ENCODE measurements around the gene ZC3HAV1.

ZC3HAV1 gene

DNA sequence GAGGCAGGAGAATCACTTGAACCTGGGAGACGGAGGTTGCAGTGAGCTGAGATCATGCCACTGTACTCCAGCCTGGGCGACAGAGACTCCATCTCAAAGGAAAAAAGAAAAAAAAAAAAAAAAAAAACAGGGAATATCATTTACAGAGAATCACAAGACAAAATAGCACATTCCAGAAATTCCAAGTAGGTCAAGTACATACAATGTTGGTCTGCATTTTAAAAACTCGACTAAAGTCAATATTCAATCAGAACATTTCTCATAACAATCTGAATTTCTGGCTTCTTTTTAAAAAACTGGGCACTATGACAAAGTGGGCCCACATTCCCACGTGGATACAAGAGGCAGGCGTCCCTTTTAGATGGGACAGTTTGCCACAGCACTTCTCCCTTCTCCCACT lies 86.4 kb downstream of the ZC3HAV1 start:
- DNase-seq (ENCODE audit: low read depth): peak; percentile 11
- TF ChIP-seq, protein P1, sequence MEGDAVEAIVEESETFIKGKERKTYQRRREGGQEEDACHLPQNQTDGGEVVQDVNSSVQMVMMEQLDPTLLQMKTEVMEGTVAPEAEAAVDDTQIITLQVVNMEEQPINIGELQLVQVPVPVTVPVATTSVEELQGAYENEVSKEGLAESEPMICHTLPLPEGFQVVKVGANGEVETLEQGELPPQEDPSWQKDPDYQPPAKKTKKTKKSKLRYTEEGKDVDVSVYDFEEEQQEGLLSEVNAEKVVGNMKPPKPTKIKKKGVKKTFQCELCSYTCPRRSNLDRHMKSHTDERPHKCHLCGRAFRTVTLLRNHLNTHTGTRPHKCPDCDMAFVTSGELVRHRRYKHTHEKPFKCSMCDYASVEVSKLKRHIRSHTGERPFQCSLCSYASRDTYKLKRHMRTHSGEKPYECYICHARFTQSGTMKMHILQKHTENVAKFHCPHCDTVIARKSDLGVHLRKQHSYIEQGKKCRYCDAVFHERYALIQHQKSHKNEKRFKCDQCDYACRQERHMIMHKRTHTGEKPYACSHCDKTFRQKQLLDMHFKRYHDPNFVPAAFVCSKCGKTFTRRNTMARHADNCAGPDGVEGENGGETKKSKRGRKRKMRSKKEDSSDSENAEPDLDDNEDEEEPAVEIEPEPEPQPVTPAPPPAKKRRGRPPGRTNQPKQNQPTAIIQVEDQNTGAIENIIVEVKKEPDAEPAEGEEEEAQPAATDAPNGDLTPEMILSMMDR (IDR thresholded peaks at IDR 0.05; ENCODE audit: low read length, missing control alignments): no peak

DNA sequence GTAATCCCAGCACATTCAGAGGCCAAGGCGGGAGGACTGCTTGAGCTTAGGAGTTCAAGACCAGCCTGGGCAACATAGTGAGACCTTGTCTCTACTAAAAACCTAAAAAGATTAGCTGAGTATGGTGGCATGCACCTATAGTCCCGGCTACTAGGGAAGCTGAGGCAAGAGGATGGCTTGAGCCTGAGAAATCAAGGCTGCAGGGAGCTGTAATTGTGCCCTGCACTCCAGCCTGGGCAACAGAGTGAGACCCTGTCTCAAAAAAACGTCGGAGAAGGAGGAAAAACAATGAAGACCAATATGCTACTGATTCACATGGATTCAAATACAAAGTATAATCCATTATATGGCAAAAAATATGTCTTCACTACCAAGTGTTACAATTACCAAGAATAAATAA lies 87.2 kb downstream of the ZC3HAV1 start:
- TF ChIP-seq, protein P1 (IDR thresholded peaks at IDR 0.05; ENCODE audit: low read length, missing control alignments): no peak
- no peak for DNase-seq (ENCODE audit: low read depth)
- no peak overlapping the region for H3K4me3 ChIP-seq (replicated peaks; ENCODE audit: low read depth, low read length)

More for the DNA sequence above, 86.4 kb downstream of the ZC3HAV1 start:
- H3K4me3 ChIP-seq (replicated peaks; ENCODE audit: low read depth, low read length): no peak overlapping the region

DNA sequence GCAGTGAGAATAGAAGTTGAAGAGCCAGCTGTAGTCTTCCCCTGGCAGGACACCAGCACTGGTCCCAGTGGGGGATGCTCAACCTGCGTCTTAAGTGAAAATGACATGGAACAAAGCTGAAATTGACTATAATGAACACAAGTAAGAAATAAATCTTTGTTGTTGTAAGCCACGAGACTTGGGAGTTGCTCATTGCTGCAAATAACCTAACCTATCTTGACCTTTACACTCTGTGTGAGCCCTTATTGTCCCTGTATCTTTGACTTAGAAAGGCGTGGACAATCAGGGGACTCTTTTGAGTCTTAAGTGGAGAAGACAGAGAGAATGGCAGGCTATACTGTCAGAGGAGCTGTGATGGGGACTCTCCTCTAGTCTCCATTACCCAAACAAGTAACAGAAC lies 90.6 kb downstream of the ZC3HAV1 start:
- no peak for DNase-seq (ENCODE audit: low read depth)
- no peak overlapping the region for H3K4me3 ChIP-seq (replicated peaks; ENCODE audit: low read depth, low read length)
- TF ChIP-seq, protein P1 (IDR thresholded peaks at IDR 0.05; ENCODE audit: low read length, missing control alignments): no peak

DNA sequence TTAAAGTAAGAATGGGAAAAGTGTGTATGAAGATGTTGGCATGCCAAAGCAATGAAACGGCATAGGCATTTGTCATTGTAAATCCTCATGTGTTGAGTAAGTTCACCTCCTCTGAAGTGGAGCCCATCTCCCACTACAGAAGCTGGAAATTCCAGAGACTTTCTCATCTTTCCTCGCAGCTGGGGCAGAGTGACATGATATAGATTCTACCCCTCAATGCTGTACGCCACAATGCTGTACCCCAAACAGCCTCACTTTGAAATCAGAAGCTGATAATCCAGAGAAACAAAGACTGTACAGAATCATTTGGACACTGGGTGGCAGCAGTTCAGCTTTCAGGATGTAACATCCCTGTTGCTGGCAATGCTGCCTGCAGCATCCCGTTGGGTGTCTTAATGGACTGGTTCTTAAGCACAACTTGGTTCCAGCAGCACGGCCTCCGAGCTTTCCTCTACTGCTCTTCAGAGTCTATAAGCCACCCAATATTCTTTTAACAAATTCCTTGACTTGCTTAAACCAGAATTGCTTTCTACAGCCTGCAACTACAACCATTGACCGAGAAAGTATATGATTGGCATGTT lies 92.5 kb downstream of the ZC3HAV1 start:
- DNase-seq (ENCODE audit: low read depth): peak; percentile 81
- TF ChIP-seq, protein P1 (IDR thresholded peaks at IDR 0.05; ENCODE audit: low read length, missing control alignments): peak; percentile 81

DNA sequence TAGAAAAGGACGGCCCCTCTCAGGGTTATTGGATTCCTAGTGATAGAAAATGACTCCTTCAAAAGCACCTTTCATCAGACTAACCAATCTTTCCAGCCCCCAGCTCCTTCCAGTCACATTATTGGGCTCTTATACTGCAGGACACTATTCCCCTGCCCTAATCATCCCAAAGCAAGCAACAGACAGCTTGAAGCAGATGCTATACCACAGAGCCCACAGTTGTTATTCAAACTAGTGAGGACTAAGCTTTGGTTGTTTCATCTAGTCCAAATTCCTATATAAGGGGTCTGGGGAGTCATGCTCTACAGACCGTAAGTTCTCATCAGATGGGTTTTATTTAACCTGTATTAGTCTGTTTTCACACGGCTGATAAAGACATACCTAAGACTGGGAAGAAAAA lies 98.1 kb downstream of the ZC3HAV1 start:
- no peak for DNase-seq (ENCODE audit: low read depth)
- TF ChIP-seq, protein P1 (IDR thresholded peaks at IDR 0.05; ENCODE audit: low read length, missing control alignments): no peak
- no peak overlapping the region for H3K4me3 ChIP-seq (replicated peaks; ENCODE audit: low read depth, low read length)

More for the DNA sequence above, 92.5 kb downstream of the ZC3HAV1 start:
- no peak overlapping the region for H3K4me3 ChIP-seq (replicated peaks; ENCODE audit: low read depth, low read length)

DNA sequence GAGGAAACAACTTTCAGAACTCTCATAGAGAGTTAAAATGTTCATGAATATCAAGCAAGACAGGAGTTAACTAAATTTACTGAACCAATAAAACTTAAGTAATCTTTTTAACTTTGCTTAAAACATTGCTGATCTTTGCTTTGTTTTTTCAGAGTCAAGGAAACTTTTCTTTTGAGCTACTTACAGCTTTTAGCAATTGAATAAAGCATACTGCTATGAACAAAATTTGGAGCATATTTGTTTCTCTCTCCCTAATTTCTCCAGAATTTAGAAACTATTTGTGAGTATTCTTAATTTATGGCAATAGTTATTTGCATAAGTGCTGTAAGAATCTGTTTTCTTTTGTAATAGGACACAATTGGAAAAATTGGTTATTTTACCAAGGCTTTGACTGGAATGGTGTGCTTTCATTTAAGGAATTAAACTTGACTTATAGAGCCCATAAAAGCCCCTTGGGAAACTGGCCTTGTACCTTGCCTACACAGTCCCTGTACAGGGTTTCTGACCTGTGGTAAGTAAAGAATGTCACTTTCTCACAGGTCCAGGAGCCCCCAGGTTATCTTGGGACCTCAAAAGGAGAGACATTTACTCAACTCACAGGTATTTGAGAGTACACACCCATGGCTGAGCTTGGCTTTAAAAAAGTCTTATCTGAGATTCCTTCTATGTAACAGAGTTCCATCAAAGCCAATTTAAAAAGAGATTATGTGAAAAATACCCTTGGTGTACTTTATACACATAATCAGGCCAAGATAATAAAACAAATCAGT lies 105.0 kb downstream of the ZC3HAV1 start:
- TF ChIP-seq, protein P1 (IDR thresholded peaks at IDR 0.05; ENCODE audit: low read length, missing control alignments): no peak
- no peak for DNase-seq (ENCODE audit: low read depth)
- H3K4me3 ChIP-seq (replicated peaks; ENCODE audit: low read depth, low read length): no peak overlapping the region
